Measurements from ENCODE around the gene TRAF4.
"Not testable (repeated sequence)": the region's sequence is repeated elsewhere in the genome, so short reads cannot be mapped to it uniquely, and the experiment has no call there.

Gene TRAF4

DNA sequence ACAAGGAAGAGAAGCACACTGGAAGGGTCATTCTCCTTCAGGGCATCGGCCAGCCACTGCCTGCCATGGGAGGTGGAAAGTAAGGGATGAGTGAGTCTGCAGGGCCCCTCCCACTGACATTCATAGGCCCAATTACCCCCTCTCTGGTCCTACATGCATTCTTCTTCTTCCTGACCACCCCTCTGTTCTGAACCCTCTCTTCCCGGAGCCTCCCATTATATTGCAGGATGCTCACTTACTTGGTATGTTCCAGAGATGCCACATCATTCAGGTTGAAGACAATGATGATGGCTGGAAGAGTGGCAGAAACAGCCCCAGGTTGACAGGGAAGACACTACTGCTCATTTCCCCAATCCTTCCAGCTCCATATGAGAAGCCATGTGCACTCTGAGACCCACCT, 28.6 kb upstream of the TRAF4 start:
- no peak for DNase-seq (ENCODE audit: low spot score)

DNA sequence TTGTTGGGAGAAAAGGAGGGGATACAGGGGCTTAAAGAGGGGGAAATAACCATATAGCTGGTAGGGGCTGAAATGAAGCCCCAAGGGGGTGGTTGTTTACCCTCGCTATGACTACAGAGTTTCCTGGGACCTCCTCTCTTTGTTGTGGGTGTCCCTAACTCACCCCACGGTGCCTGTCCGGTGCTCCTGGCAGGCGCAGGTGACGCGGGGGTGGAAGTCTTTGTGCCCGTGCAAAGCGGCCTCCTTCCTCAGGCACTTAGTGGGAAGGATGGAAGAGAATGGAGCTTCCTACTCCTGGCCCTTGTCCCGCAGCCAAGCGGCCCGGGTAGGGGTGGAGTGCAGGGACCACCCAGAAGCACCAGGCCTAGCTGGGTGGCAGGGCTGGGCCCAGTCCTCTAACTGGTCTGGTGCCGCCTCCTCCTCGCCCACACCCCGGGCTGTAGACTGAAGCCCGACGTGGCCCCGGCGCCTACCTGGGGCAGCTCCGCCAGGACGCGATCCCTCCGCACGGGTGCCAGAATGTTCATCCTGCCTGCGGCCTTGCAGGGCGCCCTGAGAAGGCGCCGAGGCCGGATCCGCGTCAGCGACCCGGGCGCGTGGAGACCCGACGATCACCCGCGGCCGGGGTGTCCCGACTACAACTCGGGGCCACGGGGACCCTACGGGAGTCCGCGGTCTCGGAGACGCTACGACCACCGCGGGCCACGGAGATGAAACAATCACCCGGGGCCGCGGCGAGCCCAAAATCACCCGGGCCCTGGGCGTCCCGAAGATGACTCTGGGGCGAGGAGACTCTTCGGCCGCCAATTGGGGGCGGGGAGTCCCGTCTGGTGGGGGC, 26.9 kb upstream of the TRAF4 start:
- no peak for DNase-seq (ENCODE audit: low spot score)

DNA sequence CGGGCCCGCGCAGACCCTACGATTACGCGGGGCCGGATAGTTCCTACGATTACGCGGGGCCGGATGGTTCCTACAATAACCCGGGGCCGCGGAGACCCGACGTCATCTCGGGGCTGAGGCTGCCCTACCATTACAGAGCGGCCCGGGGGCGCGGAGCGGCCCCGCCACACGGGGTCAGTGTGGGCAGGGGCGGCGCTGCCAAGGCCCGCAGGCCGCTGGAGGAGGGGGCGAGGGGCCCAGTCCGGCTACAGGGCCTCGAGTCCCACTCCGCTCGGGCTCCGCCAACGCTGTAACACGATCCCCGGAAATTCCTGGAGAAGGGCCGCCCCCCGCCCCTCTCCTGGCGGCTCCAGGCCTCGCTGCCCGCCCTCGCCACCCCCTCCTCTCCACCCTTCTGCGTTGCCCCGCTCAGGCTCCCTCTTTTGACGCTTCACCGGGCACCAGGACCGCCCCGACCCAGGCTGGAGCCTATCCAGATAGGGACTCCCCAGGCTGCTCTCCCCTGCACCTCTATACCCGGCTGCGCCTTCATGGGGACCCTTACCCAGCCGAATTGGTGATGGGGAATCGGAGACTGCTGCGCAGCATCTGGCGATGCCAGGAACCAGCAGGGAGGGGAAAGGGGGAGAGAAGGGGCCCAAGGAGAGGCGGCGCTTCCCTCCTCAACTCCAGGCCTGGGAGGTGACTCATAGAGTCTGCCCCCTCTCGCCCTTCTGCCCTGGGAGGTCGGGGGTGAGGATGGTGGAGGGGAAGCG, 26.1 kb upstream of the TRAF4 start, which contains the start of gene RAB34:
Gene RAB34, minus strand, starts transcription at position 291 of the 755 bp plus-strand sequence. CDS start 602 bp downstream, outside the sequence.
- no peak for DNase-seq (ENCODE audit: low spot score)

DNA sequence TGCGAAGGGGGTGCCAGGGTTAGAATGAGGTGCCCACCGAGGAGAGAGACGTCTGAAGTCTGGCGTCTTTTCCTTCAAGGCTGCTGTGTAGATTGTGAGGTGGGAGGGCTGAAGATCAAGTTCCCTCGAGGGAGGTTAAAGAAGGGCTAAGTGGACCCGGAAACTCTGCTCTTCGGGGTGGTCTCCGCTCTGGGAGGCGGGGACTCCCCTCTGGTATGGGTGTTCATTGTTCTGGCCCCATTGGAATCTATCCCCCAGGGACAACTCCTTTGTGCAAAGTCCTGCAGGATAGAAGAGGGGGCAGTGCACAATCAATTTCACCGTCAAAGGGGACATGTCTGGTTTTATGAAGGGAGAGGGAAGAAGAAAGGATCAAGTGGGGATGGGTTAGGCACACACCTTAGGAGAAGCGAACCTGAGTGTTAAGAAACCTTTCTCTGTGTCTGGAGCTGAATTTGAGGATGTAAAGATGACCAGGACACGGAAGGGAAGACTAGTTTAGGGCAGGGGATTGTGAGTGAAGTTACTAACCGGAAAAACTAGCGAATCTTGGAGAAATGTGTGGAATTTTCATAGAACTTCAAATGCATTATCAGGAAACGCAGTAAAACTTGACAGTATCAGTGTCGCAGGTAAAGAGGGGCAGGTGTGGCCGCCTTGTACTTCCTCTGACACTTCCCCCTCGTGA, 25.3 kb upstream of the TRAF4 start:
- DNase-seq (ENCODE audit: low spot score), result no peak

DNA sequence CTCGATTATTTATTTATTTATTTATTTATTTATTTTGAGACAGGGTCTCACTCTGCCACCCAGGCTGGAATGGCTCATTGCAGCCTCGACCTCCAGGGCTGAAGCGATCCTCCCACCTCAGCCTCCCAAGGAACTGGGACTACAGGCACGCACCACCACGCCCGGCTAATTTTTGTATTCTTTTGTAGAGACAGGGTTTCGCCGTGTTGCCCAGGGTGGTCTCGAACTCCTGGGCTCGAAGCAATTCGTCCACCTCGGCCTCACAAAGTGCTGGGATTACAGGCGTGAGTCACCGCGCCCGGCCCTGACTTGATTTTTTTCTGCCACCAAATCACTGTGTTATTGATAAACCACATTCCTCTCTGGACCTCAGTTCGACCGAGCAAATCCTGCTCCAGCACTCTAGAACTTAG, 24.8 kb upstream of the TRAF4 start:
- DNase-seq (ENCODE audit: low spot score), result no peak

DNA sequence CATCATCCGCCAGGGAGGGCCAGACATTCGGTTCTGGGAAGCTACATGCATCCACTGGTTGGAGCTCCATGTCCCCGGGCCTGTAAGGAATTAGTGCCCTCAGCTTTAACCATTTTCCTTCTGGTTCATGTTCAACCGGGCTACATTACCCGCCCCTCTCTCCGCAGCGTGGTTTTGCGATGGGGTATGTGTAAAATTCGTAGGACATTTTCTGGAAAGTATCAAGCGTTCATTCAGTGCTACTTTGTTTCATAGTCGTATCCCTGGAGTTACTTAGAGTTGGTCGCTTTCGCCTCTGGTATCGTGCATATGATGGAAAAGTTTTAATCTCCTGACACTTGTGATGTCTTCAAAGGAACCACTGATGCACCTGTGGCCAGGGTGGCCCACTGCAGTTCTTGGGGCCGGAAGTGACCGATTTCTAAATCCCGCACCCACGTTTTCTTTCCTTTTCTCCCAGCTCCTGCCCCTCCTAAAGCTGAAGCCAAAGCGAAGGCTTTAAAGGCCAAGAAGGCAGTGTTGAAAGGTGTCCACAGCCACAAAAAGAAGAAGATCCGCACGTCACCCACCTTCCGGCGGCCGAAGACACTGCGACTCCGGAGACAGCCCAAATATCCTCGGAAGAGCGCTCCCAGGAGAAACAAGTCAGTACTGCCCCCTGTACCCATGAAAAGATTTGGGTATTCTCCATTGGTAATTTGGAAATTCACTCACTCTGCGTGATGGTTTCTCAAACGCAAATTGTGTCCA, 23.4 kb upstream of the TRAF4 start:
- peak; percentile 59 for DNase-seq (ENCODE audit: low spot score)

DNA sequence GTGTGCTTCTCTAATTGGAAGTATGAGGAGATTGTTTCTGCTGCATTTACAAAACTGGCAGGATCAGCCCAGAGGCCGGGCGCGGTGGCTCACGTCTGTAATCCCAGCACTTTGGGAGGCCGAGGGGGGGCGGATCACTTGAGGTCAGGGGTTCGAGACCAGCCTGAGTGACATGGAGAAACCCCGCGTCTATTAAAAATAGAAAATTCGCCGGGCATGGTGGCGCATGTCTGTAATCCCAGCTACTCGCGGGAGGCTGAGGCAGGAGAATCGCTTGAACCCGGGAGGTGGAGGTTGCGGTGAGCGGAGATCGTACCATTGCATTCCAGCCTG, 22.8 kb upstream of the TRAF4 start:
- DNase-seq (ENCODE audit: low spot score), result not testable (repeated sequence)

DNA sequence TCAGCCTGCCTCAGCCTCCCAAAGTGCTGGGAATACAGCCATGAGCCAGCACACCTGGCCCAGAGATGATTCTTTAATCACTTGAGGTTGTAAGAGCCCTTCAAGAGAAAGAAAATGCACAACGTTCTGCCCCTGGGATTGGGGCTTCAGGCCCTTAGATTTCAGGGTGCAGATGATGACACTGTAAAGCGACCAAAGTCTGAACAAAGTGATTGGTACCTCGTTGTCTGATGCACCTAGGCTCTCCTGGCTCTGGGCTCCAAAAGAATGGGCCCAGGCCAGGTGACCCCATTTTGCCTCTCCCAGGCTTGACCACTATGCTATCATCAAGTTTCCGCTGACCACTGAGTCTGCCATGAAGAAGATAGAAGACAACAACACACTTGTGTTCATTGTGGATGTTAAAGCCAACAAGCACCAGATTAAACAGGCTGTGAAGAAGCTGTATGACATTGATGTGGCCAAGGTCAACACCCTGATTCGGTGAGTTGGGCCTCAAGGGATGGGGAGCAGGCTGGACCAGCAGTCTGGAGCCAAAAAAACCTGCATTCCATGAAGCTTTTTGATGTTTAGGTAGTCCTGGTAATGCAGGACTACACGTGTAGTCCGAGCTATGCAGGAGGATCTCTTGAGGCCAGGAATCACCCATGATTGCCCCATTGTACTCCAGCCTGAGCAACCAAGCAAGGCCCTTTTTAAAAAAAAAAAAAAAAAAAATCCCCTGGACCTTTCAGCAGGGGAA, 21.2 kb upstream of the TRAF4 start:
- DNase-seq (ENCODE audit: low spot score), result no peak

GRCh38 chr17:28723159-28723835, 20.5 kb upstream of the TRAF4 start:
- peak; percentile 70 for DNase-seq (ENCODE audit: low spot score)

- peak; percentile 50 for DNase-seq (ENCODE audit: low spot score)
Observed at GRCh38 chr17:28723836-28724499, 19.8 kb upstream of the TRAF4 start.

GRCh38 chr17:28724500-28725165, 19.2 kb upstream of the TRAF4 start:
- peak; percentile 58 for DNase-seq (ENCODE audit: low spot score)

GRCh38 chr17:28725166-28725659, 18.6 kb upstream of the TRAF4 start:
- DNase-seq (ENCODE audit: low spot score), result peak; percentile 91

GRCh38 chr17:28725660-28726225, 18.1 kb upstream of the TRAF4 start:
- peak; percentile 87 for DNase-seq (ENCODE audit: low spot score)

DNA sequence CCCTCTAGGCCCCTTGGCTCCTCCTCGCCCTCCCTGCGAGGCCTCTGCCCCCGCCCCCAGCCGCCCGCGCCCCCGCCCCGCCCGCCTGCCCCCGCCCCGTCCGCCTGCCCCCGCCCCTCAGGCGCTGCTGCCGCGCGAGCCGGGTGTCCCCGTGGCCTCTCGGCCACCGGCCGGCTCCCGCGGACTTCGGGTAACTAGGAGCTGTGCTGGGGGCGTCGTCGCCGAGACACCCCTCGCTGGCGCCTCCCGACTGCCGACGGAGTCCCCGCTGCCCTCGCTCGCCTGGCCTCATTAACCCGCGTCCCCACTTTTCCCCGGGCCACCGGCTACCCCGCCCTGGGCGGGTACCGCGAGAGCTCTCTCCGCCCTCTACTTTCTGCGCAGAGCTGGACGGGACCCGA, 17.6 kb upstream of the TRAF4 start, which contains the start of gene TLCD1:
Gene TLCD1, minus strand, starts transcription at position 8 of the 401 bp plus-strand sequence. CDS start 136 bp downstream, outside the sequence.
- DNase-seq (ENCODE audit: low spot score), result peak; percentile 65

GRCh38 chr17:28726627-28727491, 17.0 kb upstream of the TRAF4 start:
- DNase-seq (ENCODE audit: low spot score), result peak; percentile 95

GRCh38 chr17:28728364-28729200, 15.2 kb upstream of the TRAF4 start, which contains the start of gene NEK8:
TSS of gene NEK8 (plus strand) at chr17:28728788. CDS start at chr17:28728814, 26 bp downstream.
- DNase-seq (ENCODE audit: low spot score), result peak; percentile 94

- DNase-seq (ENCODE audit: low spot score), result no peak
Observed at GRCh38 chr17:28729950-28730330, 13.9 kb upstream of the TRAF4 start.
